GM12878 (cell line): ENCODE data around the gene ATG4B. TPM values are rescaled to one million over a fixed set of nuclear protein-coding genes. Genes with fewer than 3 reads are reported as not detected.

Experiments
- ATAC-seq: fragments of 200-7000 bp; cut with Tn5 transposase; 3 replicates; pipeline ENCODE4 v1.9.1; 2020; ENCODE audit warnings: mild to moderate bottlenecking, moderate library complexity
- BruUV-seq: library from RNA; stranded (reverse); fragments of 400-500 nt; replicated peaks from 2 replicates; lab custom pipeline; 2021; lab: Mats Ljungman, UMichigan
- CTCF ChIA-PET: fragments of 300-600 bp; sonication (Branson Sonifier 250); formaldehyde crosslinking; extraction: SDS; loops from one replicate; lab custom pipeline; 2021; ENCODE audit warnings: inconsistent platforms; lab: Yijun Ruan, JAX
- POLR2A ChIA-PET: fragments of 350-600 bp; formaldehyde crosslinking; extraction: SDS; loops from one replicate; lab custom pipeline; 2021; ENCODE audit warnings: inconsistent platforms; lab: Charles Lee
- RAD21 ChIA-PET: fragments of 300-600 bp; sonication (Branson Sonifier 250); formaldehyde crosslinking; loops from one replicate; lab custom pipeline; 2023; ENCODE audit warnings: antibody characterized with exemption; ENCODE audit not compliant: unreplicated experiment; lab: Charles Lee
- SMC1A ChIA-PET: fragments of 300-600 bp; sonication (Branson Sonifier 250); formaldehyde crosslinking; loops from one replicate; lab custom pipeline; 2023; ENCODE audit not compliant: unreplicated experiment, uncharacterized antibody; lab: Charles Lee
- DNase-seq: peaks from one replicate; pipeline ENCODE4 v3.0.0-alpha.2; 2011; ENCODE audit warnings: low read depth, low spot score
- FAIRE-seq: peaks from 3 replicates; lab custom pipeline; 2011; peaks lifted over from hg19 to GRCh38; lab: Jason Lieb, UNC
- H2AFZ ChIP-seq: 2 replicates; pipeline ENCODE4 v1.6.0; 2011; ENCODE audit warnings: low read depth, low read length, control low read depth; ENCODE audit not compliant: control insufficient read depth
- H3K27ac ChIP-seq: 2 replicates; pipeline ENCODE4 v1.5.1; 2011; ENCODE audit warnings: control low read depth; ENCODE audit not compliant: control insufficient read depth, insufficient read depth
- H3K27me3 ChIP-seq, 2 experiments: replicated peaks in 1 of 2; 2 replicates each; pipeline versions ENCODE4 v1.6.0 to v1.6.1; 2011; ENCODE audit warnings: low read length in 1 of 2; ENCODE audit not compliant: control insufficient read depth in 2 of 2, insufficient read depth in 2 of 2
- H3K36me3 ChIP-seq, 2 experiments: 2 replicates each; pipeline ENCODE4 v1.5.1; 2011; ENCODE audit warnings: low read length in 1 of 2; ENCODE audit not compliant: control insufficient read depth in 2 of 2, insufficient read depth in 2 of 2
- H3K4me1 ChIP-seq: 2 replicates; pipeline ENCODE4 v1.6.1; 2011; ENCODE audit warnings: mild to moderate bottlenecking, low read length, moderate library complexity, mixed read lengths; ENCODE audit not compliant: control insufficient read depth, insufficient read depth
- H3K4me2 ChIP-seq: 2 replicates; pipeline ENCODE4 v1.6.0; 2011; ENCODE audit warnings: control low read depth; ENCODE audit not compliant: control insufficient read depth, insufficient read depth
- H3K4me3 ChIP-seq: fragments of 200-600 bp; sonication (generic); 2 replicates; pipeline ENCODE4 v1.5.1; 2016
- H3K79me2 ChIP-seq: 2 replicates; pipeline ENCODE4 v1.6.0; 2011; ENCODE audit warnings: low read length; ENCODE audit not compliant: control insufficient read depth, insufficient read depth
- H3K9ac ChIP-seq: 2 replicates; pipeline ENCODE4 v1.8.0; 2011; ENCODE audit warnings: low read length, control low read depth, mixed read lengths; ENCODE audit not compliant: control insufficient read depth, insufficient read depth
- H3K9me3 ChIP-seq: replicated peaks from 3 replicates; pipeline ENCODE4 v1.5.1; 2011; ENCODE audit warnings: mild to moderate bottlenecking, low read length; ENCODE audit not compliant: control insufficient read depth, insufficient read depth
- H4K20me1 ChIP-seq: 2 replicates; pipeline ENCODE4 v1.6.0; 2011; ENCODE audit not compliant: control insufficient read depth, insufficient read depth
- FOXK2 ChIP-seq: fragments of 450-650 bp; IDR thresholded peaks from 2 replicates; pipeline ENCODE4 v1.6.1; 2017; ENCODE audit warnings: mild to moderate bottlenecking, moderate library complexity
- HCFC1 ChIP-seq: fragments of 150-350 bp; IDR thresholded peaks from 2 replicates; pipeline ENCODE4 v1.6.1; 2014; ENCODE audit warnings: low read length
- HDGF ChIP-seq: fragments of 450-650 bp; IDR thresholded peaks from 2 replicates; pipeline ENCODE4 v1.6.1; 2016; ENCODE audit warnings: antibody characterized with exemption
- MYB ChIP-seq: fragments of 150-350 bp; IDR thresholded peaks from 2 replicates; pipeline ENCODE4 v1.6.1; 2014; ENCODE audit warnings: mild to moderate bottlenecking, low read depth, low read length, borderline replicate concordance
- NBN ChIP-seq: fragments of 450-650 bp; IDR thresholded peaks from 2 replicates; pipeline ENCODE4 v1.6.1; 2016
- NR2C2 ChIP-seq: IDR thresholded peaks from 2 replicates; pipeline ENCODE4 v1.6.1; 2011; ENCODE audit warnings: borderline replicate concordance, low read depth; ENCODE audit not compliant: control insufficient read depth, insufficient read length
- RB1 ChIP-seq: fragments of 450-650 bp; formaldehyde crosslinking; IDR thresholded peaks from 2 replicates; pipeline ENCODE4 v1.6.1; 2017; ENCODE audit warnings: mild to moderate bottlenecking, borderline replicate concordance
- ZNF207 ChIP-seq: fragments of 450-650 bp; IDR thresholded peaks from 2 replicates; pipeline ENCODE4 v1.6.1; 2014; ENCODE audit warnings: antibody characterized with exemption, mild to moderate bottlenecking, borderline replicate concordance
- ZNF217 ChIP-seq: fragments of 450-650 bp; IDR thresholded peaks from 2 replicates; pipeline ENCODE4 v1.6.1; 2017; ENCODE audit warnings: antibody characterized with exemption, mild to moderate bottlenecking
- whole genome bisulfite sequencing: methylation state at CpG from one replicate; pipeline ENCODE4 v1.1.6; 2016; ENCODE audit warnings: low lambda C conversion rate; ENCODE audit not compliant: insufficient replicate concordance, insufficient coverage; ENCODE audit errors: missing lambda C conversion rate; 5-methylcytosine and 5-hydroxymethylcytosine counted together
- in situ Hi-C: fragments of 300-500 bp; cut with MboI; formaldehyde crosslinking; loops from 9 replicates; pipeline ENCODE4 v1.14.3; 2018; ENCODE audit warnings: mixed read lengths
- intact Hi-C: fragments of 100-400 bp; cut with micrococcal nuclease; formaldehyde crosslinking; loops from one replicate; pipeline ENCODE4 v1.14.2; 2022; ENCODE audit not compliant: unreplicated experiment
- polyA plus RNA-seq, 11 experiments: library from polyadenylated mRNA; depleted of rRNA in 4 of 11; unstranded in 6 of 11; stranded (reverse) in 5 of 11; fragments of >200 nt; fragmentation: Nextera tagmentation in 4 of 11; fragmentation: Illumina TruSeq in 1 of 11; extraction: Ambion mirVana in 4 of 11; extraction: Trizol in 1 of 11; gene quantifications; 1 replicate in 1 of 11; 2 replicates in 10 of 11; pipeline versions ENCODE4 v1.2.1 to v1.2.3, GENCODE V29; 2011 to 2016; ENCODE audit warnings: inconsistent platforms in 2 of 11, missing spikeins in 2 of 11, low read depth in 1 of 11
- total RNA-seq, 4 experiments: library from RNA; depleted of rRNA in 3 of 4; stranded (reverse); fragments of >200 nt in 3 of 4; fragmentation: Illumina TruSeq in 1 of 4; extraction: Trizol in 1 of 4; gene quantifications; 2 replicates each; pipeline versions ENCODE4 v1.2.1 to v1.2.3, GENCODE V29; 2013 to 2021
- TF ChIP-seq, protein P1 (sequence below): IDR thresholded peaks from 2 replicates; pipeline ENCODE4 v1.6.1; 2012; ENCODE audit warnings: low read depth, low read length, improper control_type of control experiment
- TF ChIP-seq, protein P2 (sequence below): fragments of 450-650 bp; IDR thresholded peaks from 2 replicates; pipeline ENCODE4 v1.6.1; 2017; ENCODE audit warnings: mild to moderate bottlenecking, low read depth, inconsistent platforms; ENCODE audit not compliant: poor library complexity, severe bottlenecking
- TF ChIP-seq, protein P3 (sequence below): IDR thresholded peaks from 2 replicates; pipeline ENCODE4 v1.6.1; 2012; ENCODE audit warnings: improper control_type of control experiment, low read depth, low read length; ENCODE audit not compliant: insufficient replicate concordance

ATG4B gene
- total and polyA plus RNA-seq, 10 of the 15 experiments (the other 5 are each of a cell fraction or from before 2014, with no cell fraction given): 5.8 to 84.1 (median 64.9) TPM

DNA sequence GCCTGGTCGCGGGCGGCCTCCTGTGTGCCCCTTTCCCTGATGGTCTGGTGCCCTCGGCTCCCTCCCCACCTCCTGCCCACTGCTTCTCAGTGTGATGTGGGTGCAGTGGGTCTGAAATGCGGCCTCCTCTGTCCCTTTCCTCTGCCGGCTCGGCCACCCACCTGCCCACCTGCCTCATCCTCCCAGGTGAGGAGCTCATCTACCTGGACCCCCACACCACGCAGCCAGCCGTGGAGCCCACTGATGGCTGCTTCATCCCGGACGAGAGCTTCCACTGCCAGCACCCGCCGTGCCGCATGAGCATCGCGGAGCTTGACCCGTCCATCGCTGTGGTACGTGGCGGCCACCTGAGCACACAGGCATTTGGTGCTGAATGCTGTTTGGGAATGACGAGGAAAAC is 30.9 kb downstream of the ATG4B start:
- CTCF ChIA-PET: no interaction called here

More for the DNA sequence above, 30.9 kb downstream of the ATG4B start:
- no peak overlapping the region for H3K4me2 ChIP-seq
- H3K9ac ChIP-seq: no peak overlapping the region
- POLR2A ChIA-PET: no interaction called here
- 95% methylated on average over 21 of the region's 21 CpGs for WGBS
- in situ Hi-C loops (no loop called here), intact Hi-C loops (no loop called here)
- no peak overlapping the region for H2AFZ ChIP-seq
- H3K4me1 ChIP-seq: no peaks in the 10 kb centered on the region
- H3K79me2 ChIP-seq: no peaks in the 10 kb centered on the region
- H3K4me3 ChIP-seq: no peak overlapping the region
- BruUV-seq: no TSS peak
- H3K9me3 ChIP-seq: no peaks in the 10 kb centered on the region
- SMC1A ChIA-PET: no interaction called here
- RAD21 ChIA-PET: no interaction called here
- no peaks in the 10 kb centered on the region for H4K20me1 ChIP-seq
- no peak overlapping the region for H3K27ac ChIP-seq
- ATAC-seq (no peak), DNase-seq (no peak), FAIRE-seq (no peak)
- H3K36me3 ChIP-seq: peaks cover 0 to 7% of the 10 kb centered on the region in 2 experiments; a peak in 3 of 4 replicates
- no peaks in the 10 kb centered on the region for H3K27me3 ChIP-seq
- TF ChIP-seq RB1 (no peak), ZNF207 (no peak), FOXK2 (no peak), NR2C2 (no peak), HDGF (no peak), ZNF217 (no peak), MYB (no peak), HCFC1 (no peak), NBN (no peak)
- TF ChIP-seq, protein P1, sequence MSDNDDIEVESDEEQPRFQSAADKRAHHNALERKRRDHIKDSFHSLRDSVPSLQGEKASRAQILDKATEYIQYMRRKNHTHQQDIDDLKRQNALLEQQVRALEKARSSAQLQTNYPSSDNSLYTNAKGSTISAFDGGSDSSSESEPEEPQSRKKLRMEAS: no peak
- TF ChIP-seq, protein P2, sequence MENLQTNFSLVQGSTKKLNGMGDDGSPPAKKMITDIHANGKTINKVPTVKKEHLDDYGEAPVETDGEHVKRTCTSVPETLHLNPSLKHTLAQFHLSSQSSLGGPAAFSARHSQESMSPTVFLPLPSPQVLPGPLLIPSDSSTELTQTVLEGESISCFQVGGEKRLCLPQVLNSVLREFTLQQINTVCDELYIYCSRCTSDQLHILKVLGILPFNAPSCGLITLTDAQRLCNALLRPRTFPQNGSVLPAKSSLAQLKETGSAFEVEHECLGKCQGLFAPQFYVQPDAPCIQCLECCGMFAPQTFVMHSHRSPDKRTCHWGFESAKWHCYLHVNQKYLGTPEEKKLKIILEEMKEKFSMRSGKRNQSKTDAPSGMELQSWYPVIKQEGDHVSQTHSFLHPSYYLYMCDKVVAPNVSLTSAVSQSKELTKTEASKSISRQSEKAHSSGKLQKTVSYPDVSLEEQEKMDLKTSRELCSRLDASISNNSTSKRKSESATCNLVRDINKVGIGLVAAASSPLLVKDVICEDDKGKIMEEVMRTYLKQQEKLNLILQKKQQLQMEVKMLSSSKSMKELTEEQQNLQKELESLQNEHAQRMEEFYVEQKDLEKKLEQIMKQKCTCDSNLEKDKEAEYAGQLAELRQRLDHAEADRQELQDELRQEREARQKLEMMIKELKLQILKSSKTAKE: no peak
- TF ChIP-seq, protein P3, sequence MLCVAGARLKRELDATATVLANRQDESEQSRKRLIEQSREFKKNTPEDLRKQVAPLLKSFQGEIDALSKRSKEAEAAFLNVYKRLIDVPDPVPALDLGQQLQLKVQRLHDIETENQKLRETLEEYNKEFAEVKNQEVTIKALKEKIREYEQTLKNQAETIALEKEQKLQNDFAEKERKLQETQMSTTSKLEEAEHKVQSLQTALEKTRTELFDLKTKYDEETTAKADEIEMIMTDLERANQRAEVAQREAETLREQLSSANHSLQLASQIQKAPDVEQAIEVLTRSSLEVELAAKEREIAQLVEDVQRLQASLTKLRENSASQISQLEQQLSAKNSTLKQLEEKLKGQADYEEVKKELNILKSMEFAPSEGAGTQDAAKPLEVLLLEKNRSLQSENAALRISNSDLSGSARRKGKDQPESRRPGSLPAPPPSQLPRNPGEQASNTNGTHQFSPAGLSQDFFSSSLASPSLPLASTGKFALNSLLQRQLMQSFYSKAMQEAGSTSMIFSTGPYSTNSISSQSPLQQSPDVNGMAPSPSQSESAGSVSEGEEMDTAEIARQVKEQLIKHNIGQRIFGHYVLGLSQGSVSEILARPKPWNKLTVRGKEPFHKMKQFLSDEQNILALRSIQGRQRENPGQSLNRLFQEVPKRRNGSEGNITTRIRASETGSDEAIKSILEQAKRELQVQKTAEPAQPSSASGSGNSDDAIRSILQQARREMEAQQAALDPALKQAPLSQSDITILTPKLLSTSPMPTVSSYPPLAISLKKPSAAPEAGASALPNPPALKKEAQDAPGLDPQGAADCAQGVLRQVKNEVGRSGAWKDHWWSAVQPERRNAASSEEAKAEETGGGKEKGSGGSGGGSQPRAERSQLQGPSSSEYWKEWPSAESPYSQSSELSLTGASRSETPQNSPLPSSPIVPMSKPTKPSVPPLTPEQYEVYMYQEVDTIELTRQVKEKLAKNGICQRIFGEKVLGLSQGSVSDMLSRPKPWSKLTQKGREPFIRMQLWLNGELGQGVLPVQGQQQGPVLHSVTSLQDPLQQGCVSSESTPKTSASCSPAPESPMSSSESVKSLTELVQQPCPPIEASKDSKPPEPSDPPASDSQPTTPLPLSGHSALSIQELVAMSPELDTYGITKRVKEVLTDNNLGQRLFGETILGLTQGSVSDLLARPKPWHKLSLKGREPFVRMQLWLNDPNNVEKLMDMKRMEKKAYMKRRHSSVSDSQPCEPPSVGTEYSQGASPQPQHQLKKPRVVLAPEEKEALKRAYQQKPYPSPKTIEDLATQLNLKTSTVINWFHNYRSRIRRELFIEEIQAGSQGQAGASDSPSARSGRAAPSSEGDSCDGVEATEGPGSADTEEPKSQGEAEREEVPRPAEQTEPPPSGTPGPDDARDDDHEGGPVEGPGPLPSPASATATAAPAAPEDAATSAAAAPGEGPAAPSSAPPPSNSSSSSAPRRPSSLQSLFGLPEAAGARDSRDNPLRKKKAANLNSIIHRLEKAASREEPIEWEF: no peak
